ENCODE data around the gene SETD4.
A peak's percentile ranks its signal among the peaks of the same experiment; 100 is the strongest.

SETD4 gene

DNA sequence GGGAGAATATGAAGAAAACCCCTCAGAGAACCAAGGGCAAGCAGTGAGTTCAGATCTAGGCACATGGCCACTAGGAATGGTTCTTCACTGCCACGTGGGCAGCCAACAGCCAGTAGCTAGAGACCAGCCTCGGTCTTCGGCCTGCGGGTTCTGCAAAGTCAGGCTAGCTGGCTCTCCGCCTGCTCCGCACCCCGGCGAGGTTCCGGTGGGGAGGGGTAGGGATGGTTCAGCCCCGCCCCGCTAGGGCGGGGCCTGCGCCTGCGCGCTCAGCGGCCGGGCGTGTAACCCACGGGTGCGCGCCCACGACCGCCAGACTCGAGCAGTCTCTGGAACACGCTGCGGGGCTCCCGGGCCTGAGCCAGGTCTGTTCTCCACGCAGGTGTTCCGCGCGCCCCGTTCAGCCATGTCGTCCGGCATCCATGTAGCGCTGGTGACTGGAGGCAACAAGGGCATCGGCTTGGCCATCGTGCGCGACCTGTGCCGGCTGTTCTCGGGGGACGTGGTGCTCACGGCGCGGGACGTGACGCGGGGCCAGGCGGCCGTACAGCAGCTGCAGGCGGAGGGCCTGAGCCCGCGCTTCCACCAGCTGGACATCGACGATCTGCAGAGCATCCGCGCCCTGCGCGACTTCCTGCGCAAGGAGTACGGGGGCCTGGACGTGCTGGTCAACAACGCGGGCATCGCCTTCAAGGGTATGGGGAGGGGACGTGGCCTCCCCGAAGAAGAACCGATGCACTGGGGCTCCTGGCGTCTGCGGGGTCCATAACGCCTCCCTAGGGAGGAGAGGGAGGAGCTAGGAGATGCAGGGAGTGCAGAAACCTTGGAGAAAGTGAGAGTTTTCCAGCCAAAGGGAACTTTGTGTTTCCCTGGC is 9.6 kb upstream of the SETD4 start, which contains the start of gene CBR1:
Gene CBR1 (plus strand): TSS at position 312 of the 871 bp plus-strand sequence. CDS start 92 bp downstream, at position 404.
- TF ChIP-seq, protein P1, sequence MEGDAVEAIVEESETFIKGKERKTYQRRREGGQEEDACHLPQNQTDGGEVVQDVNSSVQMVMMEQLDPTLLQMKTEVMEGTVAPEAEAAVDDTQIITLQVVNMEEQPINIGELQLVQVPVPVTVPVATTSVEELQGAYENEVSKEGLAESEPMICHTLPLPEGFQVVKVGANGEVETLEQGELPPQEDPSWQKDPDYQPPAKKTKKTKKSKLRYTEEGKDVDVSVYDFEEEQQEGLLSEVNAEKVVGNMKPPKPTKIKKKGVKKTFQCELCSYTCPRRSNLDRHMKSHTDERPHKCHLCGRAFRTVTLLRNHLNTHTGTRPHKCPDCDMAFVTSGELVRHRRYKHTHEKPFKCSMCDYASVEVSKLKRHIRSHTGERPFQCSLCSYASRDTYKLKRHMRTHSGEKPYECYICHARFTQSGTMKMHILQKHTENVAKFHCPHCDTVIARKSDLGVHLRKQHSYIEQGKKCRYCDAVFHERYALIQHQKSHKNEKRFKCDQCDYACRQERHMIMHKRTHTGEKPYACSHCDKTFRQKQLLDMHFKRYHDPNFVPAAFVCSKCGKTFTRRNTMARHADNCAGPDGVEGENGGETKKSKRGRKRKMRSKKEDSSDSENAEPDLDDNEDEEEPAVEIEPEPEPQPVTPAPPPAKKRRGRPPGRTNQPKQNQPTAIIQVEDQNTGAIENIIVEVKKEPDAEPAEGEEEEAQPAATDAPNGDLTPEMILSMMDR (conservative IDR thresholded peaks at IDR 0.05; ENCODE audit: low read depth, low read length), result no peak
- peak within 1 kb of the TSS; percentile 76 for H3K4me3 ChIP-seq (ENCODE audit: low read length)
- DNase-seq (ENCODE audit: low read depth), result peak; percentile 52

DNA sequence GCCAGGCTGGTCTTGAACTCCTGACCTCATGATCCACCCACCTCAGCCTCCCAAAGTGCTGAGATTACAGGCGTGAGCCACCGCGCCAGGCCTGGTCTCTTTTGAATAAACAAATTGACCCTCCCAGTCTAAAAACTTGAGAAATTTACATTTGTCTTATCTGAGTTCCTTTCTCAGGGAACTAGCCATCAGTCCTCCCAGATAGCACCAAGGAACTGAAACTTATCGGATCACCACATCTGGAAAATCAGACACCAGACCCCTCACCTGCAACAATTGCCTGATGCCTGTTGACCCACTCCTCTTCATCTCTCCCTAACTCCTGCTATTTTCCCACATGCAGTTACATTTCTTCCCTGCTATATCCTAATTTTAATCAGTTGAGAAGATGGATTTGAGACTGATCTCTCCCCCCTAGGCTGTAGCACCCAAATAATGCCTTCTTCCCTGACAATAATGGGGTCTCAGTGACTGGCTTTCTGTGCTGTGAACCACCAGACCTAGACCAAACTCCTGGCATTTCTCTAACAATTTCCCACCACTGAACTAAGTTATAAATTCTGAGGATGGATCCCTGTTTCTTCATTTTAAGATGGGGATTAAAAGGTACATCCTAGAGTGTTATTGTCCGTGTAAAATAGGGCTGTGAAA is 8.5 kb upstream of the SETD4 start:
- TF ChIP-seq, protein P1 (conservative IDR thresholded peaks at IDR 0.05; ENCODE audit: low read depth, low read length), result no peak
- no peak overlapping the region for H3K4me3 ChIP-seq (ENCODE audit: low read length)
- no peak for DNase-seq (ENCODE audit: low read depth)

DNA sequence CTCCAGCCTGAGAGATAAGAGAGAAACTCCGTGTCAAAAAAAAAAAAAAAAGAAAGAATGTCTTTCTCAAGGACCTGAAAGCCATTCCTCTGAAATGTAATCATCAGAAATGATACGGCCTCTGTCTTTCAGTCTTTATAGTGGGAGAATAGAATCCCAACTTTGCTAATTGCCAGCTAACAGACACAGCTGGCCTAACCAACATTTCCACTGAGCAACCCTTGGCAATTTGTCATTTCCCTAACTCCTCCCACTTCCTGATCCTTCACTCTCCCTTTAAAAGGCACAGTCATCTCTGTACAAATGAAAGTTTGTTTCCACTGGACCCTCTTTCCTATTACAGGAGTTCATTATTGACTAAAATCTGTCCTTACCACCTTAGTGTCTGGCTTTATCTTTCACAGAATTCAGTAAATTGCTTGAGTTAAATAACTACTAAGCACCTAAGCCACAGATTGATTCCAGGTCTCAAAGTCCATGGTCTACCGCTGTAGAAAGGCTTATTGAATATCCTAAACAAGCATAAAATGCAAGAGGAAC is 5.2 kb upstream of the SETD4 start:
- TF ChIP-seq, protein P1 (conservative IDR thresholded peaks at IDR 0.05; ENCODE audit: low read depth, low read length), result no peak
- no peak overlapping the region for H3K4me3 ChIP-seq (ENCODE audit: low read length)
- DNase-seq (ENCODE audit: low read depth), result no peak

DNA sequence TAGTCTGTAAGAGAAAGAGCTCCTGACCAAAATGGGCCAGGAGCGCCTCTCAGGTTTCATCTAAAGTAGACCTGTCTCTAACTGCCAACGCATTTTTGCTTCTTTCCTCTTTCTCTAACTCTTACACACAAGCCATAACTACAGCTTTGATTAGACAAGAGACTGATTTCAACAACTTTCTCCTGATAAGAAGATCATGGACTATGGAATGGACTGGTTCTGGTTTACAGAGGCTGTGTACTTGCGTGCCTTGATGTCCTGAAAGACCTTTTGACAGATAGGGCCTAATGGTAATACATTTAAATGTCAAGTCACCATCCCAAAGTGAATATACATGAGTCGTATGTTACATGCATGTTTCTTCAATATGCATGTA is 3.7 kb upstream of the SETD4 start:
- no peak for DNase-seq (ENCODE audit: low read depth)
- no peak overlapping the region for H3K4me3 ChIP-seq (ENCODE audit: low read length)
- TF ChIP-seq, protein P1 (conservative IDR thresholded peaks at IDR 0.05; ENCODE audit: low read depth, low read length), result no peak

DNA sequence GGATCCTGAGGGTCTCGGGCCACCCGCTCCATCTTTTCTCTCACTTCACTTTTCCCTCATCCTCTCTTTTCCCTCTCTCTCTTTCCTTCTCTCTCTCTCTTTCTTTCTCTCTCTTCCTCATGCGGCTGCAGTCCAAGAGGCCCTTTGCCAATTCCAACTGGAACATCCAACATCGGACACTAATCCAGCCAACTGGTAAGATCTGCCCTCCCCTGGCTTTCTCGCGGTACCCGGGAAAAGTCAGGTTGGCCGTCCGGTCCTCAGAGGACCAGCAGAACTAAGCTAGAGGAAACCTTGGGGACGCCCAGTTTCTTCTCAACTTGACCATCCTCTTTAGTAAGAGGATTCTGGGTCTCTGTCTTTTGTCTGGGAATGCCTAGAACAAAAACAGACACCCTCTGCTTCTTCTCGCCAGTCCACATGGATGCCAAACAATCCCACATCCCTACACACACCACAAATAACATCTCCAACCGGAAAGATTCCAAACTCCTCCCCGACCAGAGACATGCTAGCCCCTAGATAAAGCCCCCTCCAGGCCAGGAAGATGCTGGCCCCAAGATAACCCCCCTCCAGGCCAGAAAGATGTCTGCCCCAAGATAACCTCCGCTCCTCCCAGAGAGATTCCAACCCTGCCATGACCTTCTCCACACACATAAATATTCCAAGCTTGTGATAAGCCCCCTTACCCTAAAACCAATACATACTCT is 3.2 kb upstream of the SETD4 start:
- H3K4me3 ChIP-seq (ENCODE audit: low read length), result no peak overlapping the region
- TF ChIP-seq, protein P1 (conservative IDR thresholded peaks at IDR 0.05; ENCODE audit: low read depth, low read length), result no peak
- no peak for DNase-seq (ENCODE audit: low read depth)

DNA sequence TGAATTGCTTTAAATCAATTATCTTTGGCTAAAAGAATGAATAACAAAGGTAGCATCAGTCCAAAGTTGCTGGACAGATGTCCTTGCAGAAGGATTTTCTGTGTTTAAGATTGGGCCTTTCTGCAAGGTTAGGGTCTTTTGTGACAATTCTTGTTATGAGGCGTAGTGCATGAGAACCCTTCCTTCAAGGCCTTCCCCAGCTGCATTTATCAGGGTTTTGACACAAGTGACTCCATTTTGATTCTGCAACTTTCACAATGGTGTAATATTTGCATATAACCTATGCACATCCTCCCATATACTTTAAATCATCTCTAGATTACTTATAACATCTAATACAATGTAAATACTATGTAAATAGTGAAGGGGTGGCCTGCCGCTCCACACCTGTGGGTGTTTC is 1.1 kb upstream of the SETD4 start:
- DNase-seq (ENCODE audit: low read depth), result no peak
- H3K4me3 ChIP-seq (ENCODE audit: low read length), result no peak overlapping the region
- TF ChIP-seq, protein P1 (conservative IDR thresholded peaks at IDR 0.05; ENCODE audit: low read depth, low read length), result no peak
